Pancreas (tissue), 10 donors: ENCODE data around the gene GTF2F2. TPM values are rescaled to one million over a fixed set of nuclear protein-coding genes. Genes with fewer than 3 reads are reported as not detected.
A peak's percentile ranks its signal among the peaks of the same experiment; 100 is the strongest.

Source experiments
- ATAC-seq, 4 donors: fragments of 200-7000 bp; cut with Tn5 transposase; one replicate each; pipeline versions ENCODE4 v1.8.0 to v1.9.1; 2020; ENCODE audit warnings: mild to moderate bottlenecking in 4 of 4, moderate library complexity in 4 of 4
- DNase-seq, 6 donors: peaks; one replicate each; pipeline ENCODE4 v3.0.0-alpha.2; 2020
- FAIRE-seq: peaks from 2 replicates; lab custom pipeline; 2012; peaks lifted over from hg19 to GRCh38; lab: Jason Lieb, UNC
- H3K27ac ChIP-seq, 4 donors: fragments of 200-600 bp; sonication (generic); 1 replicate in 3 of 4; 2 replicates in 1 of 4; pipeline versions ENCODE4 v1.5.0 to v1.8.0; 2020
- H3K27me3 ChIP-seq, 4 donors: fragments of 200-600 bp; one replicate each; pipeline ENCODE4 v1.8.0; 2021
- H3K36me3 ChIP-seq, 3 donors: fragments of 200-600 bp; sonication (generic) in 1 of 3; one replicate each; pipeline versions ENCODE4 v1.5.0 to v1.8.0; 2020 to 2021
- H3K4me1 ChIP-seq, 3 donors: fragments of 200-600 bp; one replicate each; pipeline ENCODE4 v1.8.0; 2021
- H3K4me3 ChIP-seq, 4 donors: fragments of 200-600 bp; sonication (generic) in 2 of 4; one replicate each; pipeline versions ENCODE4 v1.5.0 to v1.8.0; 2020 to 2021
- H3K9me3 ChIP-seq, 4 donors: fragments of 200-600 bp; one replicate each; pipeline ENCODE4 v1.8.0; 2021
- WGBS, 2 donors: extraction: QIAGEN DNeasy Blood & Tissue Kit; methylation state at CpG; one replicate each; pipeline ENCODE4 v1.1.7; 2013; 5-methylcytosine and 5-hydroxymethylcytosine counted together
- intact Hi-C, 3 donors: fragments of 100-400 bp; cut with DNase I; formaldehyde crosslinking; loops; one replicate each; pipeline versions ENCODE4 v1.11.1 to v1.14.2; 2022
- polyA plus RNA-seq, 2 donors: library from polyadenylated mRNA; stranded (reverse); fragments of 200-250 nt; gene quantifications; one replicate each; pipeline ENCODE4 v1.2.3, GENCODE V29; 2013
- total RNA-seq, 6 donors: library from RNA; stranded (reverse); fragmentation: NEBNext Ultra II Directional in 4 of 6; extraction: Animal tissue kit (Norgen Biotek cat#: 25700) in 4 of 6; gene quantifications; one replicate each; pipeline versions ENCODE4 v1.2.1 to v1.2.4, GENCODE V29; 2021 to 2023
- TF ChIP-seq, protein P1 (sequence below), 4 donors: fragments of 200-600 bp; sonication (generic) in 3 of 4; IDR thresholded peaks; one replicate each; pipeline versions ENCODE4 v1.5.0 to v1.8.0; 2021; ENCODE audit warnings: antibody characterized with exemption in 4 of 4
- donor health status: healthy with polysubstance abuse.
- donor health status: DM: no; HTN: no; CAD: no; lungs with moderate emphysema.
- donor health status: DM: no; HTN: no; CAD: no.
- donor health status: control.
- donor health status: control.
- donor health status: Bipolar disorder and iron deficiency.
- donor health status: DM: yes; HTN: yes; CAD: no.
- donor health status: DM: no; HTN: no; CAD: no.
- donor health status: DM: no; HTN: no; CAD: no.
- donor health status: DM: yes; HTN: yes; CAD: no.

GTF2F2 gene
- total and polyA plus RNA-seq, 8 donors: 6.0 to 8.6 (median 7.7) TPM

DNA sequence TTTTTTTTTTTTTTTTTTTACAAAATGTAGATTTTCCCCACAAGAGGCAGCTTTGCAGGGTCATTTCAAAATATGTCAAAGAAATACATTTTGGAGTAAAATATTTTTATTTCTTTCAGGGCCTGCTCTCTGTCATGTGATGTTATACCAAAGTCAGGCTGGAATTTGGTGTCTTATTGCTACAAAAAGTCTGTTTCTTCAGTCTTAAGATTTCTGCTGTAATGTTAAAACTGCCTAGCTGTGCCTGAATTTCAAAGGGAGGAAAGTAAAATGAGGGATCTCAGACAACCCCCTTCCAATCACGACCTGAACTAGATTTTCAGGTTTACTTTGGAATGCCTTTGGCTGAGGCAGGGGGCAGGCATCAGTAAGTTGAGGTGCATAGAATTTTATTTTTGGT lies 12.8 kb upstream of the GTF2F2 start:
- 24 to 25% methylated on average over 1 of the region's 1 CpG for WGBS, 2 donors
- Histone ChIP-seq H3K27me3 (no peaks in the 10 kb centered on the region), H3K9me3 (no peaks in the 10 kb centered on the region), H3K4me1 (no peaks in the 10 kb centered on the region), H3K4me3 (no peak overlapping the region), H3K36me3 (no peaks in the 10 kb centered on the region), H3K27ac (no peak overlapping the region)
- FAIRE-seq: no peak
- no peak for ATAC-seq
- DNase-seq: no peak
- intact Hi-C loops: no loop called here
- TF ChIP-seq, protein P1, sequence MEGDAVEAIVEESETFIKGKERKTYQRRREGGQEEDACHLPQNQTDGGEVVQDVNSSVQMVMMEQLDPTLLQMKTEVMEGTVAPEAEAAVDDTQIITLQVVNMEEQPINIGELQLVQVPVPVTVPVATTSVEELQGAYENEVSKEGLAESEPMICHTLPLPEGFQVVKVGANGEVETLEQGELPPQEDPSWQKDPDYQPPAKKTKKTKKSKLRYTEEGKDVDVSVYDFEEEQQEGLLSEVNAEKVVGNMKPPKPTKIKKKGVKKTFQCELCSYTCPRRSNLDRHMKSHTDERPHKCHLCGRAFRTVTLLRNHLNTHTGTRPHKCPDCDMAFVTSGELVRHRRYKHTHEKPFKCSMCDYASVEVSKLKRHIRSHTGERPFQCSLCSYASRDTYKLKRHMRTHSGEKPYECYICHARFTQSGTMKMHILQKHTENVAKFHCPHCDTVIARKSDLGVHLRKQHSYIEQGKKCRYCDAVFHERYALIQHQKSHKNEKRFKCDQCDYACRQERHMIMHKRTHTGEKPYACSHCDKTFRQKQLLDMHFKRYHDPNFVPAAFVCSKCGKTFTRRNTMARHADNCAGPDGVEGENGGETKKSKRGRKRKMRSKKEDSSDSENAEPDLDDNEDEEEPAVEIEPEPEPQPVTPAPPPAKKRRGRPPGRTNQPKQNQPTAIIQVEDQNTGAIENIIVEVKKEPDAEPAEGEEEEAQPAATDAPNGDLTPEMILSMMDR (IDR thresholded peaks at IDR 0.05): no peak

DNA sequence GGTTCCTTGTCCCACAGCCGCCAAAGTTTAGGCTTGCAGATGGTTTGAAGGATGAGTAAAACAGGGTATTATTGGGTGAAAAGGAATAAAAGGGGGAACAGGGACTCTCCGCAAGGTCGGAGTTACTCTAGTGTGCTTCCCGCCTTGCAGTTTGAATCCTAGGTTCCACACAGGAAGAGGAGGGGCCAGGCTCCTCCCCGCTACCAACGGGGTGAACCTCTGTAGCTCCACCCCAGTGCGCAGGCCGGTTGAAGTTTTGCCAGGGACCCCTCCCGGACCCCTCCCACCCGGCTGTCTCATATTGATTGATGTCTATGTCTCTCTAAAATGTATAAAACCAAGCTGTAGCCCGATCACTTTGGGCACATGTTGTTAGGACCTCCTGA lies 11.6 kb upstream of the GTF2F2 start:
- no peak for FAIRE-seq
- 34% methylated on average over 11 of the region's 11 CpGs for WGBS, 2 donors
- no peaks in the 10 kb centered on the region for H3K9me3 ChIP-seq
- TF ChIP-seq, protein P1 (IDR thresholded peaks at IDR 0.05): no peak
- H3K27ac ChIP-seq: no peak overlapping the region
- ATAC-seq: peak in 2 of 4 donors; percentile 55 to 61
- no peak overlapping the region for H3K4me3 ChIP-seq
- peak in 1 of 6 donors; percentile 15 for DNase-seq
- H3K36me3 ChIP-seq: no peaks in the 10 kb centered on the region
- no peaks in the 10 kb centered on the region for H3K27me3 ChIP-seq
- no peaks in the 10 kb centered on the region for H3K4me1 ChIP-seq
- intact Hi-C loops: no loop called here

- H3K4me3 ChIP-seq: no peak overlapping the region
- intact Hi-C loops: no loop called here
- H3K36me3 ChIP-seq: no peaks in the 10 kb centered on the region
- H3K9me3 ChIP-seq: no peaks in the 10 kb centered on the region
- DNase-seq (no peak), FAIRE-seq (no peak), ATAC-seq (no peak)
- TF ChIP-seq, protein P1 (IDR thresholded peaks at IDR 0.05): no peak
- H3K27ac ChIP-seq: no peak overlapping the region
- H3K27me3 ChIP-seq: no peaks in the 10 kb centered on the region
- H3K4me1 ChIP-seq: no peaks in the 10 kb centered on the region
- WGBS, 2 donors: 81 to 83% methylated on average over 5 of the region's 5 CpGs
Observed at GRCh38 chr13:45109102-45109720, 11.1 kb upstream of the GTF2F2 start.

GRCh38 chr13:45113233-45114224 lies 6.8 kb upstream of the GTF2F2 start:
- 53 to 67% methylated on average over 4 of the region's 4 CpGs for WGBS, 2 donors

More at GRCh38 chr13:45113233-45114224, 6.8 kb upstream of the GTF2F2 start:
- intact Hi-C loops: no loop called here
- FAIRE-seq (no peak), ATAC-seq (no peak), DNase-seq (no peak)
- Histone ChIP-seq H3K27ac (no peak overlapping the region), H3K27me3 (no peaks in the 10 kb centered on the region), H3K4me3 (no peak overlapping the region), H3K9me3 (no peaks in the 10 kb centered on the region), H3K36me3 (no peaks in the 10 kb centered on the region), H3K4me1 (no peaks in the 10 kb centered on the region)
- TF ChIP-seq, protein P1 (IDR thresholded peaks at IDR 0.05): no peak
